Esophagus squamous epithelium (tissue), 4 donors: ENCODE measurements around the gene NNT.

Experiments used
- CTCF ChIP-seq, 6 experiments: fragments of 450-650 bp in 4 of 6; fragments of 200-600 bp in 2 of 6; sonication (generic) in 2 of 6; IDR thresholded peaks; one replicate each; pipeline ENCODE4 v1.5.1; 2016 to 2019; ENCODE audit warnings: antibody characterized with exemption in 6 of 6, mild to moderate bottlenecking in 4 of 6, moderate library complexity in 4 of 6
- POLR2A ChIP-seq, 4 donors: fragments of 450-650 bp; IDR thresholded peaks; one replicate each; pipeline ENCODE4 v1.6.1; 2017; ENCODE audit warnings: antibody characterized with exemption in 4 of 4, mild to moderate bottlenecking in 4 of 4, moderate library complexity in 3 of 4

- no peak for TF ChIP-seq CTCF (IDR thresholded peaks at IDR 0.05)
- no peak for TF ChIP-seq POLR2A (IDR thresholded peaks at IDR 0.05)
Measured at GRCh38 chr5:43608406-43608805, 5.4 kb downstream of the NNT start.
